Measurements from ENCODE around the gene MRPS16.

The MRPS16 gene

GRCh38 chr10:73251683-73252444 lies 580 bp downstream of the MRPS16 start:
- peak overlapping the region; percentile 70 for H3K4me3 ChIP-seq (replicated peaks; ENCODE audit: insufficient read depth, low read length)
- DNase-seq (ENCODE audit: low read depth in 1 of 2, low spot score in 1 of 2) = peak in 1 of 2 experiments; percentile 58
- TF ChIP-seq SPI1 (IDR thresholded peaks at IDR 0.05; ENCODE audit: borderline replicate concordance, low read depth) = no peak
- TF ChIP-seq POLR2AphosphoS5 (IDR thresholded peaks at IDR 0.05; ENCODE audit: low read depth) = peak; percentile 40; the same call in 1 of the 2 replicates
- peak overlapping the region; percentile 93 for H3K27ac ChIP-seq (replicated peaks)
- H3K27me3 ChIP-seq (ENCODE audit: insufficient read depth, poor library complexity, severe bottlenecking) = no peaks in the 10 kb centered on the region

GRCh38 chr10:73248259-73248724 lies 4.2 kb downstream of the MRPS16 start:
- TF ChIP-seq POLR2AphosphoS5 (IDR thresholded peaks at IDR 0.05; ENCODE audit: low read depth) (no peak), GABPA (IDR thresholded peaks at IDR 0.05; ENCODE audit: low read depth) (no peak), CTCF (IDR thresholded peaks at IDR 0.05; ENCODE audit: insufficient read depth, low read length) (no peak), SPI1 (IDR thresholded peaks at IDR 0.05; ENCODE audit: borderline replicate concordance, low read depth) (no peak), REST (IDR thresholded peaks at IDR 0.05; ENCODE audit: insufficient replicate concordance, low read depth) (no peak)
- DNase-seq (ENCODE audit: low read depth in 1 of 2, low spot score in 1 of 2) = no peak
- H3K4me3 ChIP-seq (replicated peaks; ENCODE audit: insufficient read depth, low read length) = no peak overlapping the region
- no peaks in the 10 kb centered on the region for H3K27me3 ChIP-seq (ENCODE audit: insufficient read depth, poor library complexity, severe bottlenecking)
- H3K27ac ChIP-seq (replicated peaks) = no peak overlapping the region

- no peaks in the 10 kb centered on the region for H3K27me3 ChIP-seq (ENCODE audit: insufficient read depth, poor library complexity, severe bottlenecking)
- TF ChIP-seq POLR2AphosphoS5 (IDR thresholded peaks at IDR 0.05; ENCODE audit: low read depth) = no peak
- no peak for TF ChIP-seq GABPA (IDR thresholded peaks at IDR 0.05; ENCODE audit: low read depth)
- no peak for TF ChIP-seq REST (IDR thresholded peaks at IDR 0.05; ENCODE audit: insufficient replicate concordance, low read depth)
- no peak for TF ChIP-seq CTCF (IDR thresholded peaks at IDR 0.05; ENCODE audit: insufficient read depth, low read length)
- TF ChIP-seq SPI1 (IDR thresholded peaks at IDR 0.05; ENCODE audit: borderline replicate concordance, low read depth) = no peak
- peak overlapping the region; percentile 95 for H3K27ac ChIP-seq (replicated peaks)
- H3K4me3 ChIP-seq (replicated peaks; ENCODE audit: insufficient read depth, low read length) = peak overlapping the region; percentile 34
- no peak for DNase-seq (ENCODE audit: low read depth in 1 of 2, low spot score in 1 of 2)
These were observed 4.8 kb downstream of the MRPS16 start for GRCh38 chr10:73247509-73248258.

All from HL-60 (cell line).